Suprapubic skin (tissue), 4 donors: Measurements from ENCODE around the gene DRAM1. TPM values are rescaled to one million over a fixed set of nuclear protein-coding genes. Genes with fewer than 3 reads are reported as not detected.

Source experiments
- DNase-seq, 2 donors: peaks; one replicate each; pipeline ENCODE4 v3.0.0-alpha.2; 2019; ENCODE audit warnings: low spot score in 2 of 2
- H3K27ac ChIP-seq: fragments of 200-600 bp; sonication (generic); one replicate; pipeline ENCODE4 v1.5.1; 2019
- H3K27me3 ChIP-seq: fragments of 200-600 bp; sonication (generic); one replicate; pipeline ENCODE4 v1.5.1; 2019
- H3K36me3 ChIP-seq: fragments of 200-600 bp; sonication (generic); one replicate; pipeline ENCODE4 v1.5.1; 2019
- H3K4me1 ChIP-seq: fragments of 200-600 bp; sonication (generic); one replicate; pipeline ENCODE4 v1.5.1; 2019
- H3K4me3 ChIP-seq: fragments of 200-600 bp; sonication (generic); one replicate; pipeline ENCODE4 v1.5.1; 2019; ENCODE audit warnings: mild to moderate bottlenecking
- H3K9me3 ChIP-seq: fragments of 200-600 bp; sonication (generic); one replicate; pipeline ENCODE4 v1.5.1; 2019
- CTCF ChIP-seq, 2 donors: fragments of 200-600 bp in 1 of 2; fragments of 450-650 bp in 1 of 2; sonication (generic) in 1 of 2; IDR thresholded peaks; one replicate each; pipeline ENCODE4 v1.5.1; 2016 to 2019; ENCODE audit warnings: antibody characterized with exemption in 2 of 2, mild to moderate bottlenecking in 1 of 2, moderate library complexity in 1 of 2
- EP300 ChIP-seq: sonication (generic); formaldehyde crosslinking; IDR thresholded peaks from one replicate; pipeline ENCODE4 v1.6.1; 2017; ENCODE audit warnings: antibody characterized with exemption
- POLR2A ChIP-seq, 2 donors: fragments of 450-650 bp; IDR thresholded peaks; one replicate each; pipeline ENCODE4 v1.6.1; 2017; ENCODE audit warnings: antibody characterized with exemption in 2 of 2, mild to moderate bottlenecking in 2 of 2, moderate library complexity in 2 of 2
- POLR2AphosphoS5 ChIP-seq, 3 donors: sonication (generic); formaldehyde crosslinking; IDR thresholded peaks; one replicate each; pipeline ENCODE4 v1.6.1; 2017; ENCODE audit warnings: antibody characterized with exemption in 3 of 3
- WGBS: methylation state at CpG from one replicate; pipeline ENCODE4 v1.1.5; 2018; 5-methylcytosine and 5-hydroxymethylcytosine counted together
- total RNA-seq, 4 donors: library from RNA; depleted of rRNA; stranded (reverse); fragments of >200 nt; gene quantifications; one replicate each; pipeline ENCODE4 v1.1.0, GENCODE V29; 2016

DRAM1 gene
- total RNA-seq, 4 donors from 2014 or later: 4.8 to 7.4 (median 6.9) TPM

DNA sequence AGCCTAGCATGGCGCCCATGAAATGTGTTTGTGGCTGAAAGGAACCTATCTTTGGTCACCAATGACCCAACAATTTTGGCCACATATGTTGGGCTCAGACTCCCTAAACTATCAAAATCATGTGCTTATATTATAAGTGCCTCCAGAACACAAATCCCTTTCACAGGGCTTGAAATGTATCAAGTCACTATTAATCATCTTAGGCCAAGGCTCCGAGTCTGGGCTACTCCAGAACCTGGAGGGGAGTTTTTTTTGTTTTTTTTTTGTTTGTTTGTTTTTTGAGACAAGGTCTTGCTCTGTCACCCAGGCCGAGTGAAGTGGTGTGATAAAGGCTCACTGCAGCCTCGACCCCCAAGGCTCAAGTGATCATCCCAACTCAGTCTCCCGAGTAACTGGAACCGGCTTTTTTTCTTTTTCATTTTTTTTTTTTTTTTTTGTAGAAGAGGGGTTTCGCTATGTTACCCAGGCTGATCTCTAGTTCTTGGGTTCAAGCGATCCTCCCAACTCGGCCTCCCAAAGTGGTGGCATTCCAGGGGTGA is 989 bp upstream of the DRAM1 start:
- TF ChIP-seq POLR2AphosphoS5 (IDR thresholded peaks at IDR 0.05): no peak
- no peak for TF ChIP-seq POLR2A (IDR thresholded peaks at IDR 0.05)
- no peak for TF ChIP-seq EP300
- peaks cover 11% of the 10 kb centered on the region for H3K4me1 ChIP-seq
- H3K36me3 ChIP-seq: no peaks in the 10 kb centered on the region
- 36% methylated on average over 9 of the region's 9 CpGs for whole genome bisulfite sequencing
- H3K9me3 ChIP-seq: no peaks in the 10 kb centered on the region
- H3K27ac ChIP-seq: peak overlapping the region; percentile 97
- H3K27me3 ChIP-seq: no peaks in the 10 kb centered on the region
- H3K4me3 ChIP-seq: peak overlapping the region; percentile 88
- DNase-seq: no peak

GRCh38 chr12:101877806-101878242 is 444 bp downstream of the DRAM1 start:
- under 1% methylated on average over 11 of the region's 24 CpGs for WGBS
- peaks cover 11% of the 10 kb centered on the region for H3K4me1 ChIP-seq
- H3K9me3 ChIP-seq: no peaks in the 10 kb centered on the region
- TF ChIP-seq EP300 (no peak), POLR2A (IDR thresholded peaks at IDR 0.05) (no peak), CTCF (IDR thresholded peaks at IDR 0.05) (no peak), POLR2AphosphoS5 (IDR thresholded peaks at IDR 0.05) (no peak)
- H3K27me3 ChIP-seq: no peaks in the 10 kb centered on the region
- no peaks in the 10 kb centered on the region for H3K36me3 ChIP-seq
- H3K4me3 ChIP-seq: peak overlapping the region; percentile 88
- peak in 1 of 2 donors; percentile 67 for DNase-seq
- peak overlapping the region; percentile 97 for H3K27ac ChIP-seq

- TF ChIP-seq POLR2AphosphoS5 (IDR thresholded peaks at IDR 0.05): no peak
- TF ChIP-seq EP300: no peak
- TF ChIP-seq CTCF (IDR thresholded peaks at IDR 0.05): no peak
- no peak for TF ChIP-seq POLR2A (IDR thresholded peaks at IDR 0.05)
- 24% methylated on average over 7 of the region's 7 CpGs for WGBS
- H3K27ac ChIP-seq: peak overlapping the region; percentile 97
- no peak for DNase-seq
- H3K4me3 ChIP-seq: peak overlapping the region; percentile 88
- no peaks in the 10 kb centered on the region for H3K27me3 ChIP-seq
- no peaks in the 10 kb centered on the region for H3K36me3 ChIP-seq
- no peaks in the 10 kb centered on the region for H3K9me3 ChIP-seq
- peaks cover 11% of the 10 kb centered on the region for H3K4me1 ChIP-seq
Measured at GRCh38 chr12:101878243-101878821, 952 bp downstream of the DRAM1 start.

- Histone ChIP-seq H3K9me3 (no peaks in the 10 kb centered on the region), H3K27ac (no peak overlapping the region), H3K27me3 (no peaks in the 10 kb centered on the region), H3K36me3 (no peaks in the 10 kb centered on the region), H3K4me1 (peaks cover 11% of the 10 kb centered on the region), H3K4me3 (no peak overlapping the region)
- DNase-seq: no peak
- 93% methylated on average over 3 of the region's 3 CpGs for WGBS
- TF ChIP-seq POLR2AphosphoS5 (IDR thresholded peaks at IDR 0.05): no peak
- TF ChIP-seq POLR2A (IDR thresholded peaks at IDR 0.05): no peak
- no peak for TF ChIP-seq EP300
- no peak for TF ChIP-seq CTCF (IDR thresholded peaks at IDR 0.05)
Measured at GRCh38 chr12:101880769-101881168, 3.4 kb downstream of the DRAM1 start.

GRCh38 chr12:101881228-101881627 is 3.8 kb downstream of the DRAM1 start:
- no peak overlapping the region for H3K4me3 ChIP-seq
- 91% methylated on average over 4 of the region's 4 CpGs for WGBS

More at GRCh38 chr12:101881228-101881627, 3.8 kb downstream of the DRAM1 start:
- Histone ChIP-seq H3K36me3 (no peaks in the 10 kb centered on the region), H3K4me1 (peaks cover 11% of the 10 kb centered on the region), H3K9me3 (no peaks in the 10 kb centered on the region), H3K27ac (no peak overlapping the region), H3K27me3 (no peaks in the 10 kb centered on the region)
- TF ChIP-seq CTCF (IDR thresholded peaks at IDR 0.05) (no peak), EP300 (no peak), POLR2A (IDR thresholded peaks at IDR 0.05) (no peak), POLR2AphosphoS5 (IDR thresholded peaks at IDR 0.05) (no peak)
- no peak for DNase-seq
